Measurements from ENCODE around the gene BRSK2.

Gene BRSK2

DNA sequence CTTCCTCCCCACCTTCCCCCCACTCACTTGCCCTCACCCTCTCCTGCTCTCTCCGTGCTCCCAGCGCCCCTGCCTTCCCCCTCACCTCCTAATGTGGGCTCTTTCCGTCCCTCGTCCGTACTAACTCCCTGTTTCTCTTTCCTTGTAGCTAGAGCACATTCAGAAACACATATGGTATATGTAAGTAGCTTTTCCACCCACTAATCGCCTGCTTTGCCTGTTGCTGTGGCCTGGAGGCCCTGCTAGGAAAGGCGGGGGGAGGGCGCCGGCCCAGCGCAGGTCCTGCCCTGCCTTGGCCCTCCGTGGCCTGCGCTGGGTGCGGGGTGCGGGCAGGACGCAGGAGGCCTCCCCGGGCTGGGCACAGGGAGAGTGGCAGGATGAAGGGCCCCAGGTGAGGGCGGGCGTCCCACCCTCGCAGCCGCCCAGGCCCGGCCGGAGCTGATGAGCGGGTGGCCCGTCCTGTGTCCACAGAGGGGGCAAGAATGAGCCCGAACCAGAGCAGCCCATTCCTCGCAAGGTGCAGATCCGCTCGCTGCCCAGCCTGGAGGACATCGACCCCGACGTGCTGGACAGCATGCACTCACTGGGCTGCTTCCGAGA lies 55.2 kb downstream of the BRSK2 start:
- peaks cover 0 to 57% of the 10 kb centered on the region in 2 experiments; a peak in 1 of 3 replicates for H3K36me3 ChIP-seq (ENCODE audit: control insufficient read depth in 2 of 2, insufficient read depth in 1 of 2, low read length in 2 of 2)
- POLR2A ChIA-PET: no interaction called here
- CTCF ChIA-PET: interaction anchor here (0.5 kb wide), 1 partner anchor 132 kb away, joined by 3 read pairs; no protein-coding TSS in a partner anchor
- no peak overlapping the region for H3K27ac ChIP-seq (ENCODE audit: extremely low read depth, low read depth, low read length)
- no peak overlapping the region for H3K4me3 ChIP-seq (ENCODE audit: low read depth, low read length)
- TF ChIP-seq, protein P1, sequence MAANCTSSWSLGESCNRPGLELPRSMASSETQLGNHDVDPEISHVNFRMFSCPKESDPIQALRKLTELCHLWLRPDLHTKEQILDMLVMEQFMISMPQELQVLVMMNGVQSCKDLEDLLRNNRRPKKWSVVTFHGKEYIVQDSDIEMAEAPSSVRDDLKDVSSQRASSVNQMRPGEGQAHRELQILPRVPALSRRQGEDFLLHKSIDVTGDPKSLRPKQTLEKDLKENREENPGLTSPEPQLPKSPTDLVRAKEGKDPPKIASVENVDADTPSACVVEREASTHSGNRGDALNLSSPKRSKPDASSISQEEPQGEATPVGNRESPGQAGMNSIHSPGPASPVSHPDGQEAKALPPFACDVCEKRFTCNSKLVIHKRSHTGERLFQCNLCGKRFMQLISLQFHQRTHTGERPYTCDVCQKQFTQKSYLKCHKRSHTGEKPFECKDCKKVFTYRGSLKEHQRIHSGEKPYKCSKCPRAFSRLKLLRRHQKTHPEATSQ (tag by site-specific recombination; IDR thresholded peaks at IDR 0.05): no peak
- no peak for TF ChIP-seq ZNF354C (tag by site-specific recombination; IDR thresholded peaks at IDR 0.05; ENCODE audit: borderline replicate concordance, low read depth)
- TF ChIP-seq HOXD13 (CRISPR knock-in tag; IDR thresholded peaks at IDR 0.05; ENCODE audit: borderline replicate concordance): no peak
- TF ChIP-seq ZFP37 (tag by site-specific recombination; IDR thresholded peaks at IDR 0.05): no peak
- no peak for TF ChIP-seq ZNF221 (tag by site-specific recombination; IDR thresholded peaks at IDR 0.05; ENCODE audit: borderline replicate concordance)
- no peak for TF ChIP-seq ZNF366 (tag by site-specific recombination; conservative IDR thresholded peaks at IDR 0.05)
- H3K4me1 ChIP-seq (ENCODE audit: control insufficient read depth, insufficient read depth, low read length): no peaks in the 10 kb centered on the region
- H3K9me3 ChIP-seq (ENCODE audit: control insufficient read depth, insufficient read depth, low read depth, low read length): no peaks in the 10 kb centered on the region

DNA sequence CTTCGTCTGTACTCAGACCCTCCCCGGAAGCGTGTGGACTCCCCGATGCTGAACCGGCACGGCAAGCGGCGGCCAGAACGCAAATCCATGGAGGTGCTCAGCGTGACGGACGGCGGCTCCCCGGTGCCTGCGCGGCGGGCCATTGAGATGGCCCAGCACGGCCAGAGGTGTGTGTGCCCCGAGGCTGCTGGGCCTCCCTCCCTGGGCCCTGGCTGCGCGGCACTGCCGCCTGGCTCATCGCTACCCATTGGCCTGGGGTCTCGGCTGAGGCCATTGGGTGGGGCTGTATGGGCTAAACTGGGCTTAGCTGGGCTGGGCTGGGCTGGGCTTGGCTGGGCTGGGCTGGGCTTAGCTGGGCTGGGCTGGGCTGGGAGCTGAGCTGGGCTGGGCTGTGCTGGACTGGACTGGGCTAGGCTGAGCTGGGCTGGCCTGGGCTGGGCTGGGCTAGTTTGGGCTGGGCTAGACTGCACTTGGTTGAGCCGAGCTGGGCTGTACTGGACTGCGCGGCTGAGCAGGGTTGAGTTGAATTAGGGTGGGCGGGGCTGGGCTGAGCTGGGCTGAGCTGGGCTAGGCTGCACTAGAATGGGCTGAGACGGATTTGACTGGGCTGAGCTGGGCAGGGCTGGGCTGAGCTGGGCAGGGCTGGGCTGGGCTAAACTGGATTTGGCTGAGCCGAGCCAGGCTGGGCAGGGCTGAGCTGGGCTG lies 56.2 kb downstream of the BRSK2 start:
- H3K4me3 ChIP-seq (ENCODE audit: low read depth, low read length): no peak overlapping the region
- H3K9me3 ChIP-seq (ENCODE audit: control insufficient read depth, insufficient read depth, low read depth, low read length): no peaks in the 10 kb centered on the region
- TF ChIP-seq KLF1 (tag by site-specific recombination; IDR thresholded peaks at IDR 0.05) (peak; percentile 47), ZNF366 (tag by site-specific recombination; conservative IDR thresholded peaks at IDR 0.05) (no peak), ZBTB8A (tag by site-specific recombination; IDR thresholded peaks at IDR 0.05) (peak; percentile 27; the same call in 1 of the 2 replicates)
- TF ChIP-seq, protein P2, sequence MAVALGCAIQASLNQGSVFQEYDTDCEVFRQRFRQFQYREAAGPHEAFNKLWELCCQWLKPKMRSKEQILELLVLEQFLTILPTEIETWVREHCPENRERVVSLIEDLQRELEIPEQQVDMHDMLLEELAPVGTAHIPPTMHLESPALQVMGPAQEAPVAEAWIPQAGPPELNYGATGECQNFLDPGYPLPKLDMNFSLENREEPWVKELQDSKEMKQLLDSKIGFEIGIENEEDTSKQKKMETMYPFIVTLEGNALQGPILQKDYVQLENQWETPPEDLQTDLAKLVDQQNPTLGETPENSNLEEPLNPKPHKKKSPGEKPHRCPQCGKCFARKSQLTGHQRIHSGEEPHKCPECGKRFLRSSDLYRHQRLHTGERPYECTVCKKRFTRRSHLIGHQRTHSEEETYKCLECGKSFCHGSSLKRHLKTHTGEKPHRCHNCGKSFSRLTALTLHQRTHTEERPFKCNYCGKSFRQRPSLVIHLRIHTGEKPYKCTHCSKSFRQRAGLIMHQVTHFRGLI (tag by site-specific recombination; IDR thresholded peaks at IDR 0.05): peak; percentile 98
- H3K36me3 ChIP-seq (ENCODE audit: control insufficient read depth in 2 of 2, insufficient read depth in 1 of 2, low read length in 2 of 2): peaks cover 0 to 61% of the 10 kb centered on the region in 2 experiments; a peak in 1 of 3 replicates
- H3K4me1 ChIP-seq (ENCODE audit: control insufficient read depth, insufficient read depth, low read length): no peaks in the 10 kb centered on the region
- ChIA-PET POLR2A (no interaction called here), CTCF (interaction anchor here (0.5 to 0.6 kb wide), 2 partner anchors 131 to 186 kb away, joined by 3 to 4 read pairs; no protein-coding TSS in a partner anchor)
- no peak overlapping the region for H3K27ac ChIP-seq (ENCODE audit: extremely low read depth, low read depth, low read length)

DNA sequence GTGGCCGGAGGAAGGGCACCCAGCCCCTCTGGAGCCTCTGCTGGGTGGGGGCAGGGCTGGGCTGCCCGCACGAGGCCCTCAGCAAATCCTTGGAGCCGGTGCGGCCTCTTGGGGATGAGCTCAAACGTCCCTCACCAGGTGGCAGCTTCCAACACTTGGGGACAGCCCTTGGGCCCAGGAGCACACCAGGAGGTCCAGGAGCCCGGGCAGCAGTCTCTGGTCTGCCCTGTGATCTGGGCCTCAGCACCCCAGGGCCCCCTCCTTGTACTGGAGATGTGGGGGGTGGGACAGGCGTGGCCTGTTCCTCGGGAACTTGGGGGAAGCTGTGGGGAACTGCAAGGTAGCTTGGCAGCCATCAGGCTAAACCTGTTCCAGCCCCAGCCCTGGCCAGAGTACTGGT lies 56.9 kb downstream of the BRSK2 start:
- TF ChIP-seq ZNF423 (tag by site-specific recombination; IDR thresholded peaks at IDR 0.05) (no peak), HOXC10 (CRISPR knock-in tag; IDR thresholded peaks at IDR 0.05) (no peak), ZNF19 (tag by site-specific recombination; IDR thresholded peaks at IDR 0.05; ENCODE audit: low read depth) (no peak), ZBTB17 (tag by site-specific recombination; IDR thresholded peaks at IDR 0.05) (no peak), ZSCAN23 (tag by site-specific recombination; IDR thresholded peaks at IDR 0.05) (no peak), ZNF530 (tag by site-specific recombination; IDR thresholded peaks at IDR 0.05; ENCODE audit: low read depth) (no peak), SALL2 (tag by site-specific recombination; IDR thresholded peaks at IDR 0.05; ENCODE audit: borderline replicate concordance) (no peak), ZNF132 (tag by site-specific recombination; IDR thresholded peaks at IDR 0.05; ENCODE audit: borderline replicate concordance) (no peak), ZFP37 (tag by site-specific recombination; IDR thresholded peaks at IDR 0.05) (no peak), ZNF24 (tag by site-specific recombination; IDR thresholded peaks at IDR 0.05) (no peak), ZIC2 (tag by site-specific recombination; IDR thresholded peaks at IDR 0.05) (no peak)
- TF ChIP-seq, protein P3, sequence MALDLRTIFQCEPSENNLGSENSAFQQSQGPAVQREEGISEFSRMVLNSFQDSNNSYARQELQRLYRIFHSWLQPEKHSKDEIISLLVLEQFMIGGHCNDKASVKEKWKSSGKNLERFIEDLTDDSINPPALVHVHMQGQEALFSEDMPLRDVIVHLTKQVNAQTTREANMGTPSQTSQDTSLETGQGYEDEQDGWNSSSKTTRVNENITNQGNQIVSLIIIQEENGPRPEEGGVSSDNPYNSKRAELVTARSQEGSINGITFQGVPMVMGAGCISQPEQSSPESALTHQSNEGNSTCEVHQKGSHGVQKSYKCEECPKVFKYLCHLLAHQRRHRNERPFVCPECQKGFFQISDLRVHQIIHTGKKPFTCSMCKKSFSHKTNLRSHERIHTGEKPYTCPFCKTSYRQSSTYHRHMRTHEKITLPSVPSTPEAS (tag by site-specific recombination; IDR thresholded peaks at IDR 0.05): no peak
- TF ChIP-seq, protein P4, sequence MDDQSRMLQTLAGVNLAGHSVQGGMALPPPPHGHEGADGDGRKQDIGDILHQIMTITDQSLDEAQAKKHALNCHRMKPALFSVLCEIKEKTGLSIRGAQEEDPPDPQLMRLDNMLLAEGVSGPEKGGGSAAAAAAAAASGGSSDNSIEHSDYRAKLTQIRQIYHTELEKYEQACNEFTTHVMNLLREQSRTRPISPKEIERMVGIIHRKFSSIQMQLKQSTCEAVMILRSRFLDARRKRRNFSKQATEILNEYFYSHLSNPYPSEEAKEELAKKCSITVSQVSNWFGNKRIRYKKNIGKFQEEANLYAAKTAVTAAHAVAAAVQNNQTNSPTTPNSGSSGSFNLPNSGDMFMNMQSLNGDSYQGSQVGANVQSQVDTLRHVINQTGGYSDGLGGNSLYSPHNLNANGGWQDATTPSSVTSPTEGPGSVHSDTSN (CRISPR knock-in tag; IDR thresholded peaks at IDR 0.05): no peak
- TF ChIP-seq, protein P5, sequence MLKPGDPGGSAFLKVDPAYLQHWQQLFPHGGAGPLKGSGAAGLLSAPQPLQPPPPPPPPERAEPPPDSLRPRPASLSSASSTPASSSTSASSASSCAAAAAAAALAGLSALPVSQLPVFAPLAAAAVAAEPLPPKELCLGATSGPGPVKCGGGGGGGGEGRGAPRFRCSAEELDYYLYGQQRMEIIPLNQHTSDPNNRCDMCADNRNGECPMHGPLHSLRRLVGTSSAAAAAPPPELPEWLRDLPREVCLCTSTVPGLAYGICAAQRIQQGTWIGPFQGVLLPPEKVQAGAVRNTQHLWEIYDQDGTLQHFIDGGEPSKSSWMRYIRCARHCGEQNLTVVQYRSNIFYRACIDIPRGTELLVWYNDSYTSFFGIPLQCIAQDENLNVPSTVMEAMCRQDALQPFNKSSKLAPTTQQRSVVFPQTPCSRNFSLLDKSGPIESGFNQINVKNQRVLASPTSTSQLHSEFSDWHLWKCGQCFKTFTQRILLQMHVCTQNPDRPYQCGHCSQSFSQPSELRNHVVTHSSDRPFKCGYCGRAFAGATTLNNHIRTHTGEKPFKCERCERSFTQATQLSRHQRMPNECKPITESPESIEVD (tag by site-specific recombination; IDR thresholded peaks at IDR 0.05): no peak
- H3K4me1 ChIP-seq (ENCODE audit: control insufficient read depth, insufficient read depth, low read length): no peaks in the 10 kb centered on the region
- CTCF ChIA-PET: interaction anchor here (0.6 kb wide), 1 partner anchor 185 kb away, joined by 4 read pairs; no protein-coding TSS in a partner anchor
- H3K27ac ChIP-seq (ENCODE audit: extremely low read depth, low read depth, low read length): no peak overlapping the region
- H3K9me3 ChIP-seq (ENCODE audit: control insufficient read depth, insufficient read depth, low read depth, low read length): no peaks in the 10 kb centered on the region
- H3K4me3 ChIP-seq (ENCODE audit: low read depth, low read length): no peak overlapping the region
- H3K36me3 ChIP-seq (ENCODE audit: control insufficient read depth in 2 of 2, insufficient read depth in 1 of 2, low read length in 2 of 2): peaks cover 0 to 69% of the 10 kb centered on the region in 2 experiments; a peak in 1 of 3 replicates
- POLR2A ChIA-PET: no interaction called here

Data from HEK293 (cell line).